Tibial nerve (tissue), 4 donors: Measurements from ENCODE around the gene FAM240B. TPM values are rescaled to one million over a fixed set of nuclear protein-coding genes. Genes with fewer than 3 reads are reported as not detected.

Source experiments
- DNase-seq, 2 donors: peaks; one replicate each; pipeline ENCODE4 v3.0.0-alpha.2; 2019; ENCODE audit warnings: low spot score in 2 of 2
- H3K27ac ChIP-seq, 4 donors: fragments of 200-600 bp; sonication (generic) in 3 of 4; one replicate each; pipeline ENCODE4 v1.5.1; 2017 to 2019; ENCODE audit warnings: mild to moderate bottlenecking in 1 of 4
- H3K27me3 ChIP-seq, 2 donors: fragments of 200-600 bp; sonication (generic) in 1 of 2; one replicate each; pipeline versions ENCODE4 v1.5.1 to v1.6.0; 2017 to 2019
- H3K36me3 ChIP-seq, 3 donors: fragments of 200-600 bp; sonication (generic); one replicate each; pipeline ENCODE4 v1.5.1; 2018 to 2019
- H3K4me1 ChIP-seq, 4 donors: fragments of 200-600 bp; sonication (generic) in 3 of 4; one replicate each; pipeline ENCODE4 v1.5.1; 2017 to 2019
- H3K4me3 ChIP-seq, 4 donors: fragments of 200-600 bp; sonication (generic) in 3 of 4; one replicate each; pipeline ENCODE4 v1.5.1; 2017 to 2019; ENCODE audit warnings: mild to moderate bottlenecking in 1 of 4, moderate library complexity in 1 of 4
- H3K9me3 ChIP-seq, 4 donors: fragments of 200-600 bp; sonication (generic) in 3 of 4; one replicate each; pipeline ENCODE4 v1.5.1; 2017 to 2019
- EP300 ChIP-seq, 2 donors: sonication (generic); formaldehyde crosslinking; IDR thresholded peaks; one replicate each; pipeline ENCODE4 v1.6.1; 2017; ENCODE audit warnings: antibody characterized with exemption in 2 of 2, mild to moderate bottlenecking in 1 of 2
- POLR2A ChIP-seq, 2 donors: fragments of 450-650 bp; IDR thresholded peaks; one replicate each; pipeline ENCODE4 v1.6.1; 2017; ENCODE audit warnings: antibody characterized with exemption in 2 of 2, mild to moderate bottlenecking in 2 of 2, moderate library complexity in 2 of 2
- WGBS, 2 donors: methylation state at CpG; one replicate each; pipeline ENCODE4 v1.1.5; 2018; 5-methylcytosine and 5-hydroxymethylcytosine counted together
- total RNA-seq, 4 donors: library from RNA; depleted of rRNA; stranded (reverse); fragments of >200 nt; gene quantifications; one replicate each; pipeline ENCODE4 v1.1.0, GENCODE V29; 2016
- TF ChIP-seq, protein P1 (sequence below), 5 experiments: fragments of 200-600 bp in 3 of 5; fragments of 450-650 bp in 2 of 5; sonication (generic) in 3 of 5; IDR thresholded peaks; one replicate each; pipeline ENCODE4 v1.5.1; 2016 to 2019; ENCODE audit warnings: antibody characterized with exemption in 5 of 5, mild to moderate bottlenecking in 3 of 5, moderate library complexity in 2 of 5

The FAM240B gene
- total RNA-seq, 4 donors from 2014 or later: not detected

DNA sequence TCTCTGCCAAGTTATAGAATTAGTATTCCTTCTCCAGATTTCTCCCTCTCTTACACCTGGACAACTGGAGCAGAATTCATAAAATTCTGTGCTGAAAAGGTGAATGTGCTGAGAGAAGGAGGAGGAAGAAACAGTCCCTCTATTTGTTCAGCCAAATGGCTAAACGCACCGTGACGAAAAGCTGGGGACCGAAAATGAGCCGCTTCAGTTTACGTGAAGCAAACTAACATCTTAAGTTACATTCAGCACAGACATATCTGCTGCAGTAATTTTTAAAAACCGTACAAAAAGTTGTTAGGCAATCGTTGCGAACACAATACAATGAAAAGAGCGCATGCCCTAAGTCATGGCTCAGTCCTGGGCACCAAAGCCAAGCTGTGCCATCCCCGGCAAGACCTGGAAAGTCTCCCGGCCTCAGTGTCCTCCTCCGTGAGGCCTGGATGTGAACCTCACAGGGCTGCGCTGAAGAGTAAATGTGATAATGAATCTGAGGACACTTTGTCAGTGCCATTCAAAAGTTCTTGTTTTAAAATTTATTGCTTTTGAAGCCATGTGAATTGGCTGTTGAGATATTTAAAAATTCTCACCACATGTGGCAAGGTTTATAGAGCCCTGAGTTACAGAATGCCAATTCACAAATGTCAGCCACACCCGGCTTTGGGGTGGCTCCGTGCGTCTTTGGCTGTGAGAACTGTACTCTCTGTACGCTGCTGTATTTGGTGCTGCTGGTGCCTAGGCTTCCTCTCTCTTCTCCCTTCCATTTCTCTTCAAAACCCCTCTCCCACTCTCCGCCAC, 46.3 kb downstream of the FAM240B start:
- no peak overlapping the region for H3K27ac ChIP-seq
- DNase-seq: no peak
- no peaks in the 10 kb centered on the region for H3K36me3 ChIP-seq
- WGBS, 2 donors: 92 to 94% methylated on average over 19 of the region's 19 CpGs
- no peak overlapping the region for H3K4me3 ChIP-seq
- peaks cover 0 to 26% (median 3%) of the 10 kb centered on the region in 4 donors for H3K4me1 ChIP-seq
- TF ChIP-seq, protein P1, sequence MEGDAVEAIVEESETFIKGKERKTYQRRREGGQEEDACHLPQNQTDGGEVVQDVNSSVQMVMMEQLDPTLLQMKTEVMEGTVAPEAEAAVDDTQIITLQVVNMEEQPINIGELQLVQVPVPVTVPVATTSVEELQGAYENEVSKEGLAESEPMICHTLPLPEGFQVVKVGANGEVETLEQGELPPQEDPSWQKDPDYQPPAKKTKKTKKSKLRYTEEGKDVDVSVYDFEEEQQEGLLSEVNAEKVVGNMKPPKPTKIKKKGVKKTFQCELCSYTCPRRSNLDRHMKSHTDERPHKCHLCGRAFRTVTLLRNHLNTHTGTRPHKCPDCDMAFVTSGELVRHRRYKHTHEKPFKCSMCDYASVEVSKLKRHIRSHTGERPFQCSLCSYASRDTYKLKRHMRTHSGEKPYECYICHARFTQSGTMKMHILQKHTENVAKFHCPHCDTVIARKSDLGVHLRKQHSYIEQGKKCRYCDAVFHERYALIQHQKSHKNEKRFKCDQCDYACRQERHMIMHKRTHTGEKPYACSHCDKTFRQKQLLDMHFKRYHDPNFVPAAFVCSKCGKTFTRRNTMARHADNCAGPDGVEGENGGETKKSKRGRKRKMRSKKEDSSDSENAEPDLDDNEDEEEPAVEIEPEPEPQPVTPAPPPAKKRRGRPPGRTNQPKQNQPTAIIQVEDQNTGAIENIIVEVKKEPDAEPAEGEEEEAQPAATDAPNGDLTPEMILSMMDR (IDR thresholded peaks at IDR 0.05): no peak
- no peak for TF ChIP-seq EP300 (IDR thresholded peaks at IDR 0.05)
- no peak for TF ChIP-seq POLR2A (IDR thresholded peaks at IDR 0.05)
- no peaks in the 10 kb centered on the region for H3K9me3 ChIP-seq
- H3K27me3 ChIP-seq: no peaks in the 10 kb centered on the region

DNA sequence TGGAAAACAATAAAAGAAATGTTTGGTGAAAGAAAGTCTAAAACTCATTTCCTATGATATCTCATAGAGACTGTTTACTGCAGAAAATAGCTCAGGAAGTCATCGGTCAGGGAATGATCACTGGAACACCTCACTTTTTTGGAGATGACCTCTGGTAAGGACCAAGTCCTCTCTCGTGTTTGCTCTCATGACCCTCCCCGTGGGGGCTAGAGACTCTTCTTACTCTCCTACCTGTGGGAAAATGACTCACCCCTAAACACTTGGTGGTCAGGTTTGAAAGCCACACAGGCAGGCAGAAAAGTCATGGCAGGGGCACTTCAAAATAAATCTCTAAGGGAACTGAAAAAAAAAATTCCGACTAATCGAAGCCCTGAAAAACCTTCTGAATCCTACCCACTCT, 48.2 kb downstream of the FAM240B start:
- Histone ChIP-seq H3K9me3 (no peaks in the 10 kb centered on the region), H3K27ac (peak overlapping the region in 2 of 4 donors; percentile 21 to 34), H3K4me1 (peaks cover 0 to 15% (median 3%) of the 10 kb centered on the region in 4 donors), H3K27me3 (no peaks in the 10 kb centered on the region), H3K4me3 (no peak overlapping the region), H3K36me3 (no peaks in the 10 kb centered on the region)
- TF ChIP-seq, protein P1 (IDR thresholded peaks at IDR 0.05): no peak
- TF ChIP-seq EP300 (IDR thresholded peaks at IDR 0.05) (no peak), POLR2A (IDR thresholded peaks at IDR 0.05) (no peak)
- DNase-seq: no peak
- WGBS, 2 donors: 83% methylated on average over 5 of the region's 5 CpGs

DNA sequence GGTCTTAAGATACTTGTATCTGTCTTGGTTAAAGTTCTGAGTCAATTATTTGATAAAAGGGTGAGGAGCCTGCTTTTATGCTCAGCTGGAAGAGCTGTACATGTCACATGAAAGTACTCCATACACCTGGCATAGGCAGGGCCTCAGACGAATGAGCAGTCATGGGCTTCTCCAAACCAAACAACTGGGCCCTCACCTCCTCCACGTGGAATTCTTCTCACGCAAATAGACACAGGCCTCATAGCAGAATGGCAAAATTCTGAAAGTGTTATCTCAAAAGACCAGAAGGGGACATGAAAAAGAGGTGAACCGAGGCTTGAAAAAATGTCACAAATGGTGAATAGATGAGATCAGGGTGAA, 48.6 kb downstream of the FAM240B start:
- no peak overlapping the region for H3K4me3 ChIP-seq

DNA sequence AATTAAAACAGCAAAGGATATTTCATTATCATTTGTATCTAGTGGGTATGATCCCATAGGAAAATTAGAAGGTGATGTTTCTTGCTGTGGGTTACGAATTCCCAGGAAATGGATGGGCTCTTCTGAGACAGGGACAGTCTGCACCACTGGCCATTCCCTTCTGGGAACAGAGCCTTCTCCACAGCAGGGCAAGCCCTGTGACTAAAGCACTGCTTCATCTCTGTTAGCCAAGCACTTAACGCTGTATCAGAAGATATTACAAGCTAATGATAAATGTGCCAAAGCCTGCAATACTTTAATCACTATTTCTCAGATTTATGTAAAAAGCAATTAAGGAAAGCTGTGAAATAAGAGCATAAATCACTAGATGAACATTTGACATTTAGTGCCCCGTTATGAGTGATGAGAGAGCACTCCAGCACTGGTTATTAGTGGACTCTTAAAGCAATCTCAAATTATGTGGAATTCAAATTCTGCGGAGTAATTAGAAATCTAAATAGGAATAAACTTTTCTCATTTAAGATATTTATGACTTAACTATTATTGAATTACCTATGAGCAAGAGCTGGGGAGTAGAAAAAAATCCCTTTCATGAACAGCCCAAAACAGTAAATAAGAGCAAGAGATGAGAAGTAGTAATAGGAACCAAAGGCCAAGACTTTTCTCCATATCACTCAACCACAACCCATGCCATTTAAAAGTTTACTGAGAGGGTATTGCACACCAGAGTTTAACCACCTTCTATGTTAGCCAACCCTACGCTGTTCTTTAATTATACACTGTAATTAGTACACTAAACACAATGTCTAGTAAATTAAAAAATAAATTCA, 49.2 kb downstream of the FAM240B start:
- 72 to 92% methylated on average over 5 of the region's 5 CpGs for WGBS, 2 donors

More for the DNA sequence above, 48.6 kb downstream of the FAM240B start:
- H3K9me3 ChIP-seq: no peaks in the 10 kb centered on the region
- H3K27me3 ChIP-seq: no peaks in the 10 kb centered on the region
- TF ChIP-seq POLR2A (IDR thresholded peaks at IDR 0.05): no peak
- TF ChIP-seq, protein P1 (IDR thresholded peaks at IDR 0.05): no peak
- TF ChIP-seq EP300 (IDR thresholded peaks at IDR 0.05): no peak
- no peak overlapping the region for H3K27ac ChIP-seq
- DNase-seq: no peak
- H3K36me3 ChIP-seq: no peaks in the 10 kb centered on the region
- peaks cover 0 to 13% (median 3%) of the 10 kb centered on the region in 4 donors for H3K4me1 ChIP-seq
- 76 to 77% methylated on average over 4 of the region's 4 CpGs for WGBS, 2 donors

More for the DNA sequence above, 49.2 kb downstream of the FAM240B start:
- Histone ChIP-seq H3K27me3 (no peaks in the 10 kb centered on the region), H3K4me3 (no peak overlapping the region), H3K36me3 (no peaks in the 10 kb centered on the region), H3K9me3 (no peaks in the 10 kb centered on the region), H3K4me1 (peaks cover 0 to 8% (median 3%) of the 10 kb centered on the region in 4 donors), H3K27ac (no peak overlapping the region)
- TF ChIP-seq, protein P1 (IDR thresholded peaks at IDR 0.05): no peak
- TF ChIP-seq POLR2A (IDR thresholded peaks at IDR 0.05) (no peak), EP300 (IDR thresholded peaks at IDR 0.05) (no peak)
- no peak for DNase-seq
